GM23248 (cell line): ENCODE measurements around the gene PRSS27. TPM values are rescaled to one million over a fixed set of nuclear protein-coding genes. Genes with fewer than 3 reads are reported as not detected.

Experiments used
- DNase-seq: peaks from one replicate; pipeline ENCODE4 v3.0.0-alpha.2; 2015
- H2AFZ ChIP-seq: fragments of 200-600 bp; sonication (generic); 2 replicates; pipeline ENCODE4 v1.6.1; 2016; ENCODE audit warnings: antibody characterized with exemption
- H3F3A ChIP-seq: fragments of 200-600 bp; sonication (generic); 2 replicates; pipeline ENCODE4 v1.6.1; 2016; ENCODE audit warnings: mild to moderate bottlenecking, antibody characterized with exemption, mixed run types; ENCODE audit not compliant: insufficient read depth
- H3K27ac ChIP-seq: fragments of 200-600 bp; sonication (generic); 2 replicates; pipeline ENCODE4 v1.5.1; 2016; ENCODE audit warnings: mild to moderate bottlenecking
- H3K27me3 ChIP-seq: fragments of 200-600 bp; sonication (generic); replicated peaks from 2 replicates; pipeline ENCODE4 v1.6.1; 2016; ENCODE audit warnings: mild to moderate bottlenecking; ENCODE audit not compliant: insufficient read depth
- H3K36me3 ChIP-seq: fragments of 200-600 bp; sonication (generic); 2 replicates; pipeline ENCODE4 v1.6.1; 2016; ENCODE audit warnings: low read depth, mild to moderate bottlenecking
- H3K4me1 ChIP-seq: fragments of 200-600 bp; sonication (generic); 2 replicates; pipeline ENCODE4 v1.6.1; 2016; ENCODE audit warnings: mild to moderate bottlenecking; ENCODE audit not compliant: insufficient read depth
- H3K4me2 ChIP-seq: fragments of 200-600 bp; sonication (generic); one replicate; pipeline ENCODE4 v1.6.1; 2016; ENCODE audit warnings: mild to moderate bottlenecking; ENCODE audit not compliant: unreplicated experiment
- H3K4me3 ChIP-seq: fragments of 200-600 bp; sonication (generic); 2 replicates; pipeline ENCODE4 v1.5.1; 2016; ENCODE audit warnings: mild to moderate bottlenecking
- H3K79me2 ChIP-seq: fragments of 200-600 bp; sonication (generic); 2 replicates; pipeline ENCODE4 v1.6.1; 2016; ENCODE audit warnings: mild to moderate bottlenecking; ENCODE audit not compliant: insufficient read depth
- H3K9ac ChIP-seq: fragments of 200-600 bp; sonication (generic); 2 replicates; pipeline ENCODE4 v1.6.1; 2016; ENCODE audit warnings: mild to moderate bottlenecking
- H3K9me2 ChIP-seq: fragments of 200-600 bp; sonication (generic); 2 replicates; pipeline ENCODE4 v1.6.1; 2016; ENCODE audit warnings: mixed run types, mild to moderate bottlenecking, moderate library complexity; ENCODE audit not compliant: insufficient read depth
- H3K9me3 ChIP-seq: fragments of 200-600 bp; sonication (generic); one replicate; pipeline ENCODE4 v1.6.1; 2017; ENCODE audit warnings: low read depth
- H4K20me1 ChIP-seq: fragments of 200-600 bp; sonication (generic); 2 replicates; pipeline ENCODE4 v1.6.0; 2016; ENCODE audit not compliant: insufficient read depth
- EZH2 ChIP-seq: fragments of 200-600 bp; sonication (generic); IDR thresholded peaks from 2 replicates; pipeline ENCODE4 v1.6.1; 2018; ENCODE audit warnings: antibody characterized with exemption, mild to moderate bottlenecking; ENCODE audit not compliant: insufficient read depth, poor library complexity, severe bottlenecking
- EZH2phosphoT487 ChIP-seq: fragments of 200-600 bp; sonication (generic); IDR thresholded peaks from 2 replicates; pipeline ENCODE4 v1.6.1; 2018; ENCODE audit warnings: antibody characterized with exemption, moderate library complexity, mild to moderate bottlenecking, low read depth; ENCODE audit not compliant: insufficient read depth
- WGBS, 2 experiments: methylation state at CpG; one replicate each; pipeline ENCODE4 v1.1.6; 2015 to 2017; ENCODE audit warnings: low lambda C conversion rate in 2 of 2, low coverage in 1 of 2; ENCODE audit errors: missing lambda C conversion rate in 2 of 2; 5-methylcytosine and 5-hydroxymethylcytosine counted together
- in situ Hi-C: fragments of 300-500 bp; cut with MboI; formaldehyde crosslinking; loops from 2 replicates; pipeline ENCODE4 v1.15.0; 2020
- polyA plus RNA-seq: library from polyadenylated mRNA; unstranded; fragments of >200 nt; fragmentation: Nextera tagmentation; extraction: Ambion mirVana; gene quantifications from 2 replicates; pipeline ENCODE4 v1.2.1, GENCODE V29; 2016
- total RNA-seq: library from RNA; depleted of rRNA; stranded (reverse); fragments of >200 nt; shearing (Covaris generic); gene quantifications from 2 replicates; pipeline ENCODE4 v1.2.3, GENCODE V29; 2014

The PRSS27 gene
- total and polyA plus RNA-seq, 2 experiments from 2014 or later: 0.68 to 0.76 TPM

DNA sequence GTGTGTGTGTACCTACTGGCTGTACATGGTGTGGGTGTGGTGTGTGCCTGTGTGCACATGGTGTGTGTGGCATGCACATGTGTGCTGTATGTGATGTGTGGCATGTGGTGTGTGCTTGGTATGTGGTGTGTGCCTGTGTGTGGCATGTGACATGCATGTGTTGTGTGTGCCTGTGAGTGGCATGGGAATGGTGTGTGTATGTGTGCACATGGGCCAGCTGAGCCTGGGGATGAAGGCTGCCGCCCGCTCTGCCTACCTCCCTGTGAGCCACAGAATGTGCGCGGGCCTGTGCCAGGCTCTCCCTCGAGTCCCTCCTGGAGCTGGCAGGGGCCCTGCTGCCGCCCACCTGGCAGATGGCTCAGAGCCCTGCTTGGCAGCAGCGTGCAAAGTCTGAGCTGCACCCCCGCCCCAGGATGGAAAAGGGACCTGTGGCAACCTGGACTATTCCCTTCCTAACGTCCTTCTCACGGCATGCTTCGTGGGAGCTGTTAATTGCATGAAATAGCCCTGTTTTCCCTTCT is 9.3 kb downstream of the PRSS27 start:
- Histone ChIP-seq H3K79me2 (no peaks in the 10 kb centered on the region), H3K4me3 (no peak overlapping the region), H3K27ac (no peak overlapping the region), H3K9ac (no peak overlapping the region), H3F3A (no peaks in the 10 kb centered on the region), H2AFZ (no peak overlapping the region), H3K9me3 (no peaks in the 10 kb centered on the region), H3K9me2 (no peaks in the 10 kb centered on the region), H3K36me3 (peaks cover 5% of the 10 kb centered on the region; the same call in 1 of the 2 replicates), H3K4me2 (no peak overlapping the region), H3K27me3 (no peaks in the 10 kb centered on the region), H4K20me1 (no peaks in the 10 kb centered on the region), H3K4me1 (no peaks in the 10 kb centered on the region)
- WGBS, 2 experiments: 48 to 52% methylated on average over 11 of the region's 11 CpGs
- TF ChIP-seq EZH2 (no peak), EZH2phosphoT487 (no peak)
- in situ Hi-C loops: no loop called here
- DNase-seq: no peak

DNA sequence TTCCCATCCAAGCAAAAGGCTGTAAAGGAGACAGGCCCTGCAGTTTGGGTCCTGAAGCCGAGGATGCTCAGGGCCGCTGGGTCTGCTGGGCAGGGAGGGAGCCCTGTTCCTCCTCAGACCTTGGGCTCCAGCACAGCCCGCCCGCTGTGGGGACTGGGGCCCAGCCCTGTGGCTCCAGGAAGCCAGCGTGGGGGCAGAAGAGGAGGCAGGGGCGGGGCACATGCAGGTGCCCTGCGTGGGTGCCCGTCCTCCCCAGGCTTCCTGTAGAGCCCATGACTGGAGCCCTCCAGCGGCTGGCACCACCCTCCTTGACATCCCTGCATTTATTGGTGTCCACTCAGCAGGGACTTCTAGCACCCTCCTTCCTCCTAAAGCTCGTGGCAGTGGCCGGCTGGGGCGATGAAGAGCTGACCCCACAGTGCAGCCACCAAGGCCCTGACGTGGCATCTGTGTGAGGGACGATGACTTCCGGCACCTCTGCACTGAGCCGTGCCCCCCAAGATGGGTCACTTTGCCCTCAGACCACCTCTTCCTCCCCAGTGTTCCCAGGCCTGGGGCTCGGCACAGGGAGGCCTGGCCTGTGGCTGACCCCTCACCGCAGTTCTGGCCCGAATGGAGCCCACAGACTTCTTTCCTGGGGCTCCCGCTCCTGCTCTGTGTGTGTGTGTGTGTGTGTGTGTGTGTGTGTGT is 9.9 kb downstream of the PRSS27 start:
- Histone ChIP-seq H3K27ac (no peak overlapping the region), H4K20me1 (no peaks in the 10 kb centered on the region), H3K4me1 (no peaks in the 10 kb centered on the region), H3K9me3 (no peaks in the 10 kb centered on the region), H3K4me3 (no peak overlapping the region), H3F3A (no peaks in the 10 kb centered on the region), H3K9me2 (no peaks in the 10 kb centered on the region), H3K36me3 (peaks cover 5% of the 10 kb centered on the region; the same call in 1 of the 2 replicates), H2AFZ (no peak overlapping the region), H3K79me2 (no peaks in the 10 kb centered on the region), H3K9ac (no peak overlapping the region), H3K4me2 (no peak overlapping the region), H3K27me3 (no peaks in the 10 kb centered on the region)
- DNase-seq: no peak
- TF ChIP-seq EZH2: no peak
- no peak for TF ChIP-seq EZH2phosphoT487
- 86 to 87% methylated on average over 18 to 20 of the region's 20 CpGs for WGBS, 2 experiments
- in situ Hi-C loops: no loop called here

DNA sequence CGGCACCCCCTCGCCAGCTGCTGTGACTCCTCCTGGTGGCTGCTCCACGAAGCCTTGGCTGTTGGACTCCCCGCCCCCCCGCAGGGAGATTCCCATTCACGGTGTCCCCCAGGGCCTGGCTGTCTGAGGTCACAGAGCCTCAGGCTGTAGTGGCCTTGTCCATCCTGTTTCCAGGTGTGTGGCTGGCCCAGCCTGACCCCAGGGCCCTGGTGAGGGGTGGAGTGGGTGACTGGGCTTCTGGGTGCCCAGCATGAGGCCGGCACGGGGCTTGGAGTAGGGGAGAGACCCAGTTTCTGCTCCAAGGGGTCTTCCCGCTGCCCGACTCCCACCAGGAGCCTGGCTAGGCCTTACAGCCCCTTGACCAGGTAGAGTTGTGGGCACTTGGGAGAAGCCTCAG is 10.4 kb downstream of the PRSS27 start:
- Histone ChIP-seq H3K27me3 (no peaks in the 10 kb centered on the region), H3K4me2 (no peak overlapping the region), H3K9me2 (no peaks in the 10 kb centered on the region), H3K36me3 (peaks cover 5% of the 10 kb centered on the region; the same call in 1 of the 2 replicates), H3K4me1 (no peaks in the 10 kb centered on the region), H3K79me2 (no peaks in the 10 kb centered on the region), H2AFZ (no peak overlapping the region), H3K27ac (no peak overlapping the region), H3K9ac (no peak overlapping the region), H3K9me3 (no peaks in the 10 kb centered on the region), H3F3A (no peaks in the 10 kb centered on the region), H3K4me3 (no peak overlapping the region), H4K20me1 (no peaks in the 10 kb centered on the region)
- in situ Hi-C loops: no loop called here
- TF ChIP-seq EZH2 (no peak), EZH2phosphoT487 (no peak)
- DNase-seq: no peak
- WGBS, 2 experiments: 95 to 99% methylated on average over 8 to 10 of the region's 10 CpGs

DNA sequence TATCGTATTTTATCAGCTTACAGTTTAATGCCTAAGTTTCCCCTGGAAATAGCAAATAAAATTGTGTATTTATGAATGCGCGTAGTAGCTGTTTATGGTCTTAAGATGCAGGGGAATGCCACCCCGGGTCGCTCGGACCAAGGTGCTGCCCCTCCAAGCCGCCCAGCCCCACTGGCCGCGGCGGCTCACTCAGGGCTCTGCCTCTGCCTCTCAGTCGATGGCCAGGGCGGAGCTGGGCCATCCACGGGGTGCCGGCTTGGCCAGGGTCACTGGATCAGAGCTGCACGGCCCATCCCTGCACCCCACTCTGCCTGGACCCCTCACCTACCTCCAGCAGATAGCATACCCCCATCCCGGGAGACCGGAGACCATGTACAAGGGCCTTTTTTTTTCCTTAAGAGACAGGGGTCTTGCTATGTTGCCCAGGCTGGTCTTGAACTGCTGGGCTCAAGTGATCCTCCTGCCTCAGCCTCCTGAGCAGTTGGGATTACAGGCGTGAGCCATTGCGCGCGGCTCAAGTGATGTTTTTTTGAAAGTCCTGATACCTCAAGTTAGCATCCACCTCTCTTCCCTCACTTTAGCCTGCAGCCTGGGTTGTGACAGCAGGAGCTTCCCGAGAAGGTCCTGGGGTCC is 11.0 kb downstream of the PRSS27 start:
- in situ Hi-C loops: no loop called here
- no peaks in the 10 kb centered on the region for H3F3A ChIP-seq
- no peaks in the 10 kb centered on the region for H3K9me3 ChIP-seq

More for the DNA sequence above, 11.0 kb downstream of the PRSS27 start:
- Histone ChIP-seq H3K36me3 (peaks cover 5% of the 10 kb centered on the region; the same call in 1 of the 2 replicates), H3K4me1 (no peaks in the 10 kb centered on the region), H3K27me3 (no peaks in the 10 kb centered on the region), H3K9ac (no peak overlapping the region), H3K4me3 (no peak overlapping the region), H3K27ac (no peak overlapping the region), H2AFZ (no peak overlapping the region), H4K20me1 (no peaks in the 10 kb centered on the region), H3K9me2 (no peaks in the 10 kb centered on the region), H3K79me2 (no peaks in the 10 kb centered on the region), H3K4me2 (no peak overlapping the region)
- TF ChIP-seq EZH2phosphoT487 (no peak), EZH2 (no peak)
- no peak for DNase-seq
- 88 to 95% methylated on average over 20 to 22 of the region's 22 CpGs for WGBS, 2 experiments
